GM18526 (cell line): ENCODE measurements around the gene ETV2.

ENCODE experiments used
- POLR2A ChIP-seq: IDR thresholded peaks from 3 replicates; pipeline ENCODE4 v1.6.1; 2011; ENCODE audit not compliant: insufficient read length; ENCODE audit errors: extremely low read depth

Gene ETV2

GRCh38 chr19:35621708-35622107 lies 19.8 kb upstream of the ETV2 start:
- TF ChIP-seq POLR2A, result no peak

GRCh38 chr19:35622750-35623149 lies 18.8 kb upstream of the ETV2 start:
- no peak for TF ChIP-seq POLR2A

DNA sequence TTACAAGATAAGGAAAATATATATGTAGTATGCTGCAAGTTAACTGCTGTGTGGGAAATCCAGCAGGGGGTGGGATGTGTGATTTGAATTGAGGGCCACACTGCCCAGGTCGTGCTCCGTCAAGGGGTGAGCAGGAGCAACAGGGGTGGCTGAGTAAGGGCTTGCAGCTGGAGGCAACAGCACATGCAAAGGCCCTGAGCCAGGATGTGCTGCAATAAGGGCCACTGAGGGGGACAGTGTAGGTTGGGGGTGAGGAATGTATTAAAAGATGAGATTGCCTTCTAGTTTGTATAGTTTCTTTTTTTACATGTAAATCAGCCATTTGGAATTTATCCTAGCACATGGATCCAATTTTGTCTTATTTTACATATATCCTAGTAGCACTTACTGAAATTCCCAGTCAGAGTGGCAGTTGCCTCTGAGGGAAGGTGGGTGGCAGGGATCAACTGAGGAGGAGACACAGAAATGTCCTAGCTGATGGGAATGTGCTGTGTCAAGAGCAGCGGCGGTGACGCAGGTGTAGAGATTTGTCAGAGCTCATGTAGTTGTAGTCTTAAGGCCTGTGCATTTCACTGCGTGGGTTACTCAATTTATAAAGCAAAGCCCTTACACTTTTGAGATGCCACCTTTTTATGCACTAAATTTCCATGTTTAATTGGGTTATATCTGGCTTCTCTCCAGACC lies 18.1 kb upstream of the ETV2 start:
- TF ChIP-seq POLR2A, result no peak

GRCh38 chr19:35628264-35628564 lies 13.3 kb upstream of the ETV2 start:
- no peak for TF ChIP-seq POLR2A

DNA sequence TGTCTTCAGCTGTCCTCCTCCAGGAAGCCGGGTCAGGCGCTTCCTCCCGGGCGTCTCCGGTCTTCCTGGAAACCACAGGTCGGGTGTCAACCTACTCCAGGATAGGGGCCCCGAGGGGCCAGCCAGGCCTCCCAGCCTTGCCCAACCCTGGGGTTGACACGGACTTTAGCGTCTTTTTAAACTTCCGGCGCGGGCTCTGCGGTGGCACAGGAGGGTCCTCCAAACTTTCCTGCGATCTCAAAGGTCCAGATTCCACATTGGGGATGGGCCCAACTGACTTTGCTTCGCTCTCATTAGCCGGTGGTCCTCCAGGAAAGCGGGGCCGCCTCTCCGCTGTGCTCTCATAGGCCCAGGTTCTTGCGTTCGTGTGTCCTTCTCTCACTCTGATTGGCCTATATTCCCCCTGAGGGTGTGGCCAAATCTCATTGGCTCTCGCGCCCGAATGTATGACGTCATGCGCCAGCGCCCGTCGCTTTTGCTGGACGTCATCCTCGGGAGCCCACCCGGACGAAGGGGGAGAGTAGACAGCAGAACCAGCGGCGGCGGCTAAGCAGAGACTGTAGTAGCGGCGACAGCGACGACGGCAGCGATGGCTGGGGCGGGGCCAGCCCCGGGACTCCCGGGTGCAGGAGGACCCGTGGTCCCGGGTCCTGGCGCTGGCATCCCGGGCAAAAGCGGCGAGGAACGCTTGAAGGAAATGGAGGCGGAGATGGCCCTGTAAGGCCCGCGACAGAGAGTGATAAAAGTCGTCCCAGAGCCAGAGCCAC lies 12.8 kb upstream of the ETV2 start, which contains the start of gene RBM42:
Gene RBM42 (plus strand): TSS at position 472 of the 767 bp plus-strand sequence. CDS start 118 bp downstream, at position 590.
- TF ChIP-seq POLR2A, result peak; percentile 67

GRCh38 chr19:35629332-35629633 lies 12.3 kb upstream of the ETV2 start:
- TF ChIP-seq POLR2A, result no peak

DNA sequence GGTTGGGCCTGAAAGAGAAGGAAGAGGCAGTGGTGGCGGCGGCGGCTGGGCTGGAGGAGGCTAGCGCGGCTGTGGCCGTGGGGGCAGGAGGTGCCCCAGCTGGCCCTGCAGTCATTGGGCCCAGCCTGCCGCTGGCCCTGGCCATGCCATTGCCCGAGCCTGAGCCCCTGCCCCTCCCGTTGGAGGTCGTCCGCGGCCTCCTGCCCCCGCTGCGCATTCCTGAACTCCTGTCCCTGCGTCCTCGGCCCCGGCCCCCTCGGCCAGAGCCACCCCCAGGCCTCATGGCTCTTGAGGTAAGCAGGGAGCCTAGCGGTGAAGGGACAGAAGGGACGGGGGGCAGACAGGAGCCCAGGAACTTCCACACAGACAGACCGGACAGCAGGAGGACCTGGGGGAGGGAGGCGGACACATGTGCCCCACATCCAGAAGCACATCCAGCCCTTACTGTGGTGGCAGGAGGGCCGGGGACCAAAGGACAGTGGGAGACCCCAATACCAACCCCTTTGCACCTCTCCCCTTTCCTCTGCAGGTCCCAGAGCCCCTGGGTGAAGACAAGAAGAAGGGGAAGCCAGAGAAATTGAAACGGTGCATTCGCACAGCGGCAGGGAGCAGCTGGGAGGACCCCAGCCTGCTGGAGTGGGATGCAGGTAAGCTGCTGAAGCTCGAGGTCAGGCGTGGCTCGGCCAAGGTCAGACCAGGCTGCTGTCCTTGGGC lies 7.7 kb upstream of the ETV2 start:
- TF ChIP-seq POLR2A, result no peak

DNA sequence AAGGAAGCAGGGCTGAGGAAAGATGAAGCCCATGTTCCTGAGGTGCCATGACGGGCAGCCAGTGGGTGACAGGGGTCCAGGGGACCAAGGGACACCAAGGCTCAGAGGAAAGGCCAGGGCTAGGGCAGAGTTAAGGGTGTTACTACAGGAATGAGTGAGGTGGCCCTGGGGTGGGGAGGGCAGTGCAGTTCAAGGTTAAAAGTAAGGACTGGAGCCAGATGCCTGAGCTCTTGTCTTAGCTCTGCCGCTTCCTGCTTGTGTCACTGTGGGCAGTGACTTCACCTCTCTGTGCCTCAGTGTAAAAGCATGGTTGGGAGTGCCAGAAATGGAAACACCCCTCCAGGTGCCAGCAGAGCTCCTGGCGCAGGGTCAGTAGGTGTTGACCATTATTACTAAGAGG lies 4.9 kb upstream of the ETV2 start:
- no peak for TF ChIP-seq POLR2A

DNA sequence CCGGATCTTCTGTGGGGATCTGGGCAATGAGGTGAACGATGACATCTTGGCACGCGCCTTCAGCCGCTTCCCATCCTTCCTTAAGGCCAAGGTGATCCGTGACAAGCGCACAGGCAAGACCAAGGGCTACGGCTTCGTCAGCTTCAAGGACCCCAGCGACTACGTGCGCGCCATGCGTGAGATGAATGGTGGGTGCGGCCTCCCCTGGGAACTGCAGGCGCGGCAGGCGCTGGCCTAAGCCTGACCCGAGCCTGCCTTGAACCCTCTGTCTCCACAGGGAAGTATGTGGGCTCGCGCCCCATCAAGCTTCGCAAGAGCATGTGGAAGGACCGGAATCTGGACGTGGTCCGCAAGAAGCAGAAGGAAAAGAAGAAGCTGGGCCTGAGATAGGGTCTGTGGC lies 4.4 kb upstream of the ETV2 start:
- TF ChIP-seq POLR2A, result no peak

DNA sequence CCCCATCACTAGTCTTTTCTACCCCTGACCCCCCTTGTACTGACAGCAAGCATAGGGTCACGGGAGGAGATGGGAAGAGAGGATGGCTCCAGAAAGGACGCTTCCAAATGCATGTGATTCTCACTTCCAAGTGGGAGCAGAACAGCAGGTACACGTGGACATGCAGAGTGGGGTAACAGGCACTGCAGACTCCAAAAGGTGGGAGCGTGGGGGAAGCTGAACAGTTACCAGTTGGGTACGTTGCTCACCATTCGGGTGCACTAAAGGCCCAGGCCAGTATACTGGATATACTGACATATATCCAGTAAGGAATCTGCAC lies 2.3 kb upstream of the ETV2 start:
- TF ChIP-seq POLR2A, result no peak

GRCh38 chr19:35639863-35640262 lies 1.7 kb upstream of the ETV2 start:
- TF ChIP-seq POLR2A, result no peak

DNA sequence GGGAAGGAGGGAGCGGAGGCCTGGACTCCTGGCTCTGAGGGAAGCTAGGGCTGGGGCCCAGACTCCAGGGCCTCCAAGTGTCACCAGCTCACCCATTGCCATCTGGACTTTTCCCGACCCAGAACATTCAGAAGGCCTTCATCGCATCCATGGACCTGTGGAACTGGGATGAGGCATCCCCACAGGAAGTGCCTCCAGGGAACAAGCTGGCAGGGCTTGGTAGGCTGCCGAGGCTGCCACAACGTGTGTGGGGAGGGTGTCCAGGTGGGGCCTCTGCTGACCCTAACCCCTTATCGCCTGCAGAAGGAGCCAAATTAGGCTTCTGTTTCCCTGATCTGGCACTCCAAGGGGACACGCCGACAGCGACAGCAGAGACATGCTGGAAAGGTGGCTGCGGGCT lies 767 bp downstream of the ETV2 start:
- no peak for TF ChIP-seq POLR2A

GRCh38 chr19:35642798-35643254 lies 1.3 kb downstream of the ETV2 start:
- no peak for TF ChIP-seq POLR2A

GRCh38 chr19:35643255-35644205 lies 2.0 kb downstream of the ETV2 start:
- peak; percentile 87 for TF ChIP-seq POLR2A

- no peak for TF ChIP-seq POLR2A
Measured at GRCh38 chr19:35644206-35644986, 2.9 kb downstream of the ETV2 start.
